Adrenal gland (tissue), 12 donors: ENCODE measurements around the gene AFAP1L1. TPM values are rescaled to one million over a fixed set of nuclear protein-coding genes. Genes with fewer than 3 reads are reported as not detected.

Experiments used
- DNase-seq, 7 donors: peaks; one replicate each; pipeline ENCODE4 v3.0.0-alpha.2; 2019 to 2020
- H3K27ac ChIP-seq, 5 donors: fragments of 200-600 bp; sonication (generic) in 4 of 5; 1 replicate in 3 of 5; 2 replicates in 2 of 5; pipeline versions ENCODE4 v1.5.1 to v1.8.0; 2016 to 2020; ENCODE audit warnings: mild to moderate bottlenecking in 1 of 5
- H3K27me3 ChIP-seq: fragments of 200-600 bp; 2 replicates; pipeline ENCODE4 v1.8.0; 2021
- H3K36me3 ChIP-seq, 2 donors: fragments of 200-600 bp; replicated peaks in 1 of 2; 1 replicate in 1 of 2; 2 replicates in 1 of 2; pipeline versions ENCODE4 v1.5.1 to v1.8.0; 2018 to 2022
- H3K4me1 ChIP-seq, 2 donors: fragments of 200-600 bp; replicated peaks in 1 of 2; 1 replicate in 1 of 2; 2 replicates in 1 of 2; pipeline versions ENCODE4 v1.5.1 to v1.8.0; 2018 to 2021
- H3K4me3 ChIP-seq, 4 donors: fragments of 200-600 bp; sonication (generic) in 3 of 4; one replicate each; pipeline ENCODE4 v1.5.1; 2016 to 2018
- H3K9me3 ChIP-seq, 3 donors: fragments of 200-600 bp; sonication (generic) in 1 of 3; replicated peaks in 1 of 3; 1 replicate in 2 of 3; 2 replicates in 1 of 3; pipeline versions ENCODE4 v1.5.1 to v1.8.0; 2016 to 2021
- CTCF ChIP-seq, 6 experiments: fragments of 450-650 bp in 4 of 6; fragments of 200-600 bp in 2 of 6; sonication (generic) in 1 of 6; IDR thresholded peaks; 1 replicate in 5 of 6; 2 replicates in 1 of 6; pipeline versions ENCODE4 v1.5.1 to v1.8.0; 2016 to 2021; ENCODE audit warnings: antibody characterized with exemption in 6 of 6, mild to moderate bottlenecking in 2 of 6, moderate library complexity in 1 of 6
- POLR2A ChIP-seq, 2 donors: fragments of 450-650 bp; IDR thresholded peaks; one replicate each; pipeline ENCODE4 v1.6.1; 2017; ENCODE audit warnings: antibody characterized with exemption in 2 of 2, mild to moderate bottlenecking in 2 of 2, moderate library complexity in 1 of 2
- WGBS, 4 donors: extraction: QIAGEN DNeasy Blood & Tissue Kit in 2 of 4; methylation state at CpG; one replicate each; pipeline versions ENCODE4 v1.1.5 to v1.1.7; 2013 to 2017; 5-methylcytosine and 5-hydroxymethylcytosine counted together
- intact Hi-C, 2 donors: fragments of 100-400 bp; cut with DNase I; formaldehyde crosslinking; loops; one replicate each; pipeline versions ENCODE4 v1.14.1 to v1.15.0; 2022 to 2023
- polyA plus RNA-seq, 3 donors: library from polyadenylated mRNA; stranded (reverse); fragments of 200-250 nt in 2 of 3; fragments of 350-450 nt in 1 of 3; fragmentation: Illumina TruSeq in 1 of 3; extraction: RNeasy Lipid Tissue Mini Kit (QIAGEN cat#74804) in 1 of 3; gene quantifications; one replicate each; pipeline ENCODE4 v1.2.3, GENCODE V29; 2013 to 2014
- total RNA-seq, 9 donors: library from RNA; depleted of rRNA in 4 of 9; stranded (reverse); fragments of >200 nt in 4 of 9; fragments of 120-200 nt in 1 of 9; fragmentation: NEBNext Ultra II Directional in 1 of 9; extraction: Animal tissue kit (Norgen Biotek cat#: 25700) in 1 of 9; gene quantifications; one replicate each; pipeline versions ENCODE4 v1.1.0 to v1.2.4, GENCODE V29; 2013 to 2023
- donor health status: healthy with polysubstance abuse.
- donor health status: Bipolar disorder and iron deficiency.
- donor health status: DM: yes; HTN: yes; CAD: no.
- donor health status: DM: no; HTN: no; CAD: no.
- donor health status: DM: no; HTN: no; CAD: no.
- donor health status: DM: yes; HTN: yes; CAD: no.

AFAP1L1 gene
- total and polyA plus RNA-seq, 12 donors: 4.3 to 13.4 (median 9.3) TPM

- DNase-seq: no peak
- WGBS, 4 donors: 78 to 89% (median 85%) methylated on average over 4 to 5 of the region's 5 CpGs
- no peaks in the 10 kb centered on the region for H3K4me1 ChIP-seq
- no peak for TF ChIP-seq CTCF (IDR thresholded peaks at IDR 0.05)
- TF ChIP-seq POLR2A (IDR thresholded peaks at IDR 0.05): no peak
- no peaks in the 10 kb centered on the region for H3K27me3 ChIP-seq
- no peak overlapping the region for H3K27ac ChIP-seq
- H3K36me3 ChIP-seq: no peaks in the 10 kb centered on the region
- intact Hi-C loops: no loop called here
- no peaks in the 10 kb centered on the region for H3K9me3 ChIP-seq
- H3K4me3 ChIP-seq: no peak overlapping the region
Observed at GRCh38 chr5:149302641-149303040, 31.0 kb downstream of the AFAP1L1 start.

- Histone ChIP-seq H3K4me3 (no peak overlapping the region), H3K36me3 (no peaks in the 10 kb centered on the region), H3K4me1 (no peaks in the 10 kb centered on the region), H3K27me3 (no peaks in the 10 kb centered on the region), H3K9me3 (no peaks in the 10 kb centered on the region), H3K27ac (no peak overlapping the region)
- WGBS, 4 donors: 74 to 76% (median 75%) methylated on average over 4 of the region's 4 CpGs
- intact Hi-C loops: no loop called here
- TF ChIP-seq CTCF (IDR thresholded peaks at IDR 0.05): no peak
- no peak for TF ChIP-seq POLR2A (IDR thresholded peaks at IDR 0.05)
- no peak for DNase-seq
Observed at GRCh38 chr5:149303210-149303609, 31.6 kb downstream of the AFAP1L1 start.

- TF ChIP-seq CTCF (IDR thresholded peaks at IDR 0.05) (no peak), POLR2A (IDR thresholded peaks at IDR 0.05) (no peak)
- Histone ChIP-seq H3K27ac (peak overlapping the region in 2 of 5 donors; percentile 26 to 48), H3K4me3 (no peak overlapping the region), H3K27me3 (no peaks in the 10 kb centered on the region), H3K4me1 (no peaks in the 10 kb centered on the region), H3K9me3 (no peaks in the 10 kb centered on the region), H3K36me3 (no peaks in the 10 kb centered on the region)
- DNase-seq: peak in 1 of 7 donors; percentile 32
- intact Hi-C loops: no loop called here
- WGBS, 4 donors: 69 to 89% (median 75%) methylated on average over 3 to 11 of the region's 11 CpGs
Observed at GRCh38 chr5:149304195-149305078, 32.8 kb downstream of the AFAP1L1 start.

- 74 to 81% (median 81%) methylated on average over 6 of the region's 6 CpGs for WGBS, 4 donors
- DNase-seq: no peak
- no peak for TF ChIP-seq POLR2A (IDR thresholded peaks at IDR 0.05)
- TF ChIP-seq CTCF (IDR thresholded peaks at IDR 0.05): no peak
- H3K4me1 ChIP-seq: no peaks in the 10 kb centered on the region
- no peaks in the 10 kb centered on the region for H3K9me3 ChIP-seq
- intact Hi-C loops: no loop called here
- no peaks in the 10 kb centered on the region for H3K36me3 ChIP-seq
- H3K4me3 ChIP-seq: no peak overlapping the region
- no peak overlapping the region for H3K27ac ChIP-seq
- no peaks in the 10 kb centered on the region for H3K27me3 ChIP-seq
Observed at GRCh38 chr5:149309354-149309753, 37.7 kb downstream of the AFAP1L1 start.
